Measurements from ENCODE around the gene GJB3.

DNA sequence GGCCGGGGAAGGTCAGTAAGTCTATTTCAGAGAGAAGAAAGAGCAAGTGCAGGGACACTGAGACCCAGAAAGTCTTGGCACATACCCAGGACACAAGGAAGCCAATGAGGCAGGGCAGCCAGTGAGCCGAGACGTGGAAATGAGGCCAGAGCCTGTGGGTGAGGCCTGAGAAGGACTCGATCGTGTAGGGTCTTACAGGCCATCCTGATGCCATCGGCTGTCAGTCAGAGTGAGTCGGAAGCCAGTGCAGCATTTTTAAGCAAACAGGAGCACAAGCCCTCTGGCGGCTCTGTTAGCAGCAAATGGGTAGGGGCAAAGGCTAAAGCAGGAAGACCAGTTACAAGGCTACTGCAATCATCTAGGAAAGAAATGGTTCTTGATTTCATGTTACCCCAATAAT, 6.1 kb upstream of the GJB3 start:
- TF ChIP-seq RAD21 (conservative IDR thresholded peaks at IDR 0.05 in 1 of 2, IDR thresholded peaks at IDR 0.05 in 1 of 2): no peak
- TF ChIP-seq CEBPB (IDR thresholded peaks at IDR 0.05): no peak
- TF ChIP-seq, protein P1, sequence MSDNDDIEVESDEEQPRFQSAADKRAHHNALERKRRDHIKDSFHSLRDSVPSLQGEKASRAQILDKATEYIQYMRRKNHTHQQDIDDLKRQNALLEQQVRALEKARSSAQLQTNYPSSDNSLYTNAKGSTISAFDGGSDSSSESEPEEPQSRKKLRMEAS (IDR thresholded peaks at IDR 0.05): no peak
- TF ChIP-seq, protein P2, sequence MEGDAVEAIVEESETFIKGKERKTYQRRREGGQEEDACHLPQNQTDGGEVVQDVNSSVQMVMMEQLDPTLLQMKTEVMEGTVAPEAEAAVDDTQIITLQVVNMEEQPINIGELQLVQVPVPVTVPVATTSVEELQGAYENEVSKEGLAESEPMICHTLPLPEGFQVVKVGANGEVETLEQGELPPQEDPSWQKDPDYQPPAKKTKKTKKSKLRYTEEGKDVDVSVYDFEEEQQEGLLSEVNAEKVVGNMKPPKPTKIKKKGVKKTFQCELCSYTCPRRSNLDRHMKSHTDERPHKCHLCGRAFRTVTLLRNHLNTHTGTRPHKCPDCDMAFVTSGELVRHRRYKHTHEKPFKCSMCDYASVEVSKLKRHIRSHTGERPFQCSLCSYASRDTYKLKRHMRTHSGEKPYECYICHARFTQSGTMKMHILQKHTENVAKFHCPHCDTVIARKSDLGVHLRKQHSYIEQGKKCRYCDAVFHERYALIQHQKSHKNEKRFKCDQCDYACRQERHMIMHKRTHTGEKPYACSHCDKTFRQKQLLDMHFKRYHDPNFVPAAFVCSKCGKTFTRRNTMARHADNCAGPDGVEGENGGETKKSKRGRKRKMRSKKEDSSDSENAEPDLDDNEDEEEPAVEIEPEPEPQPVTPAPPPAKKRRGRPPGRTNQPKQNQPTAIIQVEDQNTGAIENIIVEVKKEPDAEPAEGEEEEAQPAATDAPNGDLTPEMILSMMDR (IDR thresholded peaks at IDR 0.05): no peak
- TF ChIP-seq, protein P3, sequence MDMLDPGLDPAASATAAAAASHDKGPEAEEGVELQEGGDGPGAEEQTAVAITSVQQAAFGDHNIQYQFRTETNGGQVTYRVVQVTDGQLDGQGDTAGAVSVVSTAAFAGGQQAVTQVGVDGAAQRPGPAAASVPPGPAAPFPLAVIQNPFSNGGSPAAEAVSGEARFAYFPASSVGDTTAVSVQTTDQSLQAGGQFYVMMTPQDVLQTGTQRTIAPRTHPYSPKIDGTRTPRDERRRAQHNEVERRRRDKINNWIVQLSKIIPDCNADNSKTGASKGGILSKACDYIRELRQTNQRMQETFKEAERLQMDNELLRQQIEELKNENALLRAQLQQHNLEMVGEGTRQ (IDR thresholded peaks at IDR 0.05): no peak
- no peak for TF ChIP-seq SMC3 (IDR thresholded peaks at IDR 0.05)
- no peak for TF ChIP-seq POLR2A (IDR thresholded peaks at IDR 0.05; ENCODE audit: low read length)
- no peak for TF ChIP-seq CHD4 (IDR thresholded peaks at IDR 0.05; ENCODE audit: borderline replicate concordance)
